Measurements from ENCODE around the gene NPFFR2.
"Not testable (repeated sequence)": the region's sequence is repeated elsewhere in the genome, so short reads cannot be mapped to it uniquely, and the experiment has no call there.

Gene NPFFR2

DNA sequence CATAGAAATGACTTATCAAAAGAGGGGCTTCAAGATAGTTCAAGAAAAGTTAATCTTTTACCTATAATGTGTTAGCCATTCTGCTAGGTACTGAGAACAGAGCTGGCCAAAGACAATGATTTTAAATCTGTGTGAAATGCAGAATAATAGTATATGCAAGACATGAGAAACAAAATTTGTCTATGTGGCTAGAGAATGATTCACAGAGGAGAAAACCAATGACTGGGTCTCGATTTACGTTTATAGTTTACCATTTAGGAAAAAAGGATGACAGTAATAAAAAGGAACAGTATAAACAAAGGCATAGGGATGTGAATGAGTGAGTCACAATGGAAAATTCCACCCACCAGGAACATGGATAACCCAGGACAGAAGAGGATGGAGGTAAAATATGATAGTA lies 31.9 kb downstream of the NPFFR2 start:
- no peaks in the 10 kb centered on the region for H4K20me1 ChIP-seq
- no peak for TF ChIP-seq Cebpa-rat (IDR thresholded peaks at IDR 0.05)
- no peaks in the 10 kb centered on the region for H3K9me3 ChIP-seq
- no peaks in the 10 kb centered on the region for H3K36me3 ChIP-seq
- H3K9ac ChIP-seq, result no peak overlapping the region
- no peak overlapping the region for H3K27ac ChIP-seq
- no peaks in the 10 kb centered on the region for H3K4me1 ChIP-seq
- H3K27me3 ChIP-seq, result no peaks in the 10 kb centered on the region
- no peak overlapping the region for H3K4me3 ChIP-seq
- no peak overlapping the region for H3K4me2 ChIP-seq

DNA sequence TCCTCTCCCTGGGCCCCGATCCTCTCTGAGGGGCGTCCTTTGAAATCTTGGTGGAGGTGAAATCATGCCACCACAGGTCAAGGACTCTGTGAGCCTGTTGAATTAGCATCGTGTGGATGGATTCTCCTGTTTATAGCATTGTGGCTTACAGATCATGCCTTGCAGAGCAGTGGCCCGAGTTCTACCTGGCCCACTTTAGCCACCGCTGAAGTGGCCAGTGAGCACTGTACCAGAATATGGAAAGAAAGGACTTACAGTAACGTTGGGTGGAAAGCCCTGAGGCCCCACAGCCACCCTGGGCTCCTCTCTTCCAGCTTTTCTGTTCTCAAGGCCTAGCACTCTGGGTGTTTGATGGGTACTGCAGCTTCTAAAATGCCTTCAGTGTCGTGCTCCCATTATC lies 35.3 kb downstream of the NPFFR2 start:
- Histone ChIP-seq H3K4me3 (no peak overlapping the region), H3K4me1 (no peaks in the 10 kb centered on the region), H3K36me3 (no peaks in the 10 kb centered on the region), H4K20me1 (no peaks in the 10 kb centered on the region), H3K9me3 (no peaks in the 10 kb centered on the region), H3K4me2 (no peak overlapping the region), H3K27me3 (no peaks in the 10 kb centered on the region), H3K27ac (no peak overlapping the region), H3K9ac (no peak overlapping the region)
- TF ChIP-seq Cebpa-rat (IDR thresholded peaks at IDR 0.05), result no peak

- Histone ChIP-seq H3K9me3 (no peaks in the 10 kb centered on the region), H3K4me1 (no peaks in the 10 kb centered on the region), H3K27me3 (no peaks in the 10 kb centered on the region), H3K4me3 (no peak overlapping the region), H3K36me3 (no peaks in the 10 kb centered on the region), H3K4me2 (no peak overlapping the region), H3K9ac (no peak overlapping the region), H3K27ac (no peak overlapping the region), H4K20me1 (no peaks in the 10 kb centered on the region)
- no peak for TF ChIP-seq Cebpa-rat (IDR thresholded peaks at IDR 0.05)
These were observed 42.0 kb downstream of the NPFFR2 start for GRCh38 chr4:72073816-72074215.

DNA sequence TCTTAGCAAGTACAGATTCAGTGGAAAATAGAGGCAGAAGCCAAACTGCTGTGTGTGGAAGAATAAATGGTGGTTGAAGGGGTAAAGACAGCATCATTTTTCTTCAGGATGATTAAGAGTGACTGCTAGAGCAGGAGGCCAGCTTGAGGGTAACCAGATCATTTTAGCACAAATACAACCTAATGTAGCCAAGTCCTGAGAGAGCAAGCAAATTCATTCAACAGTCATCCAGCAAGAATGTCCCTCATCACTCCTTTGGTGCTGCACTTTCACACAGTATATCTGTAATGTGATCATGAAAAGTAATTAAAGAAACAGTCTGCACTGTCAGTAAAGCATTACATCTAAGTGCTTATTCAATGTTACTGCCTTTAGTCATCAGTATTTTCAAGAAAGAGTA lies 44.8 kb downstream of the NPFFR2 start:
- H3K4me2 ChIP-seq, result no peak overlapping the region
- TF ChIP-seq Cebpa-rat (IDR thresholded peaks at IDR 0.05), result no peak
- H3K4me3 ChIP-seq, result no peak overlapping the region
- H3K27me3 ChIP-seq, result no peaks in the 10 kb centered on the region
- H3K36me3 ChIP-seq, result no peaks in the 10 kb centered on the region
- no peak overlapping the region for H3K27ac ChIP-seq
- H3K9me3 ChIP-seq, result no peaks in the 10 kb centered on the region
- no peak overlapping the region for H3K9ac ChIP-seq
- no peaks in the 10 kb centered on the region for H4K20me1 ChIP-seq
- no peaks in the 10 kb centered on the region for H3K4me1 ChIP-seq

DNA sequence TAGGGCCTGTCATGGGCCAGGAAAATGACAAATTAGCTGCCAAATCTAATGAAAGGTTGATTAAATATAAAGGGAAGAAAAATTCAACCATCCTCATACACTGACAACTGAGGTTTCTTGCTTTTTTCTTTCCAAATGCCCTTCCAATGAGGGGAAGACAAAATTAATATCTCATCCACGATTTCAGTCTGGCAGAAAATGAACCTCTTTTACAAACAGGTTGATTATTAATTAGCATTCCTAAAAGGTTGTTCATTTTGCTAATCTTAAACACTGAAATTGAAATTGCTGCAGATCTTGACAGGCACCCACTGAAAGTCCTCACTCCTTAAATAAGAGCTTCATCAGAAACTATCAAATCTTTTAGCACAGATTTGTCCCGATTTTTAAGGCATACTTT lies 45.5 kb downstream of the NPFFR2 start:
- H3K9me3 ChIP-seq, result no peaks in the 10 kb centered on the region
- no peak overlapping the region for H3K9ac ChIP-seq
- no peak overlapping the region for H3K27ac ChIP-seq
- no peaks in the 10 kb centered on the region for H3K4me1 ChIP-seq
- H4K20me1 ChIP-seq, result no peaks in the 10 kb centered on the region
- TF ChIP-seq Cebpa-rat (IDR thresholded peaks at IDR 0.05), result no peak
- no peaks in the 10 kb centered on the region for H3K36me3 ChIP-seq
- H3K4me2 ChIP-seq, result no peak overlapping the region
- H3K27me3 ChIP-seq, result no peaks in the 10 kb centered on the region
- H3K4me3 ChIP-seq, result no peak overlapping the region

DNA sequence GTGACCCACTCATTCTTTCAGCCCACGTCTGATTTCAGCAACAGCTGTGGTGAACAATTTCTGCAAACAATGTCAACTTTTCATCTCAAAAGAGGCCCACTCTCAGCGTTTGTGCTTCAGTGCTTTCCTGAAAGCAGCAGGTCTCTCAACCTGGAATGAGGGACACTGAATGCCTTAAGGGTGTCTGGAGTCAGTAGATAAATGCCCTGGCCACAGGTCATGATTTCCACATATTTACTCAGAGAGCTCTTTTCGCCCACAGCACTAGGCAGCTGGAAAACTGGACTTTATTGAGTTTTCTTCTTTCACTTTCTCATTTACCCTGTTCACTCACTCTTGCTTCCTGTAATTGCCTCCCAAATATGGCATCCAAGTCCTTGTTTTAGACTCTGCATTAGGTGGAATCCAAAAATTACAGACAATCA lies 52.8 kb downstream of the NPFFR2 start:
- Histone ChIP-seq H3K27ac (no peak overlapping the region), H3K36me3 (no peaks in the 10 kb centered on the region), H4K20me1 (no peaks in the 10 kb centered on the region), H3K4me2 (no peak overlapping the region), H3K27me3 (no peaks in the 10 kb centered on the region), H3K4me1 (no peaks in the 10 kb centered on the region), H3K9me3 (no peaks in the 10 kb centered on the region), H3K4me3 (no peak overlapping the region), H3K9ac (no peak overlapping the region)
- TF ChIP-seq Cebpa-rat (IDR thresholded peaks at IDR 0.05), result no peak

DNA sequence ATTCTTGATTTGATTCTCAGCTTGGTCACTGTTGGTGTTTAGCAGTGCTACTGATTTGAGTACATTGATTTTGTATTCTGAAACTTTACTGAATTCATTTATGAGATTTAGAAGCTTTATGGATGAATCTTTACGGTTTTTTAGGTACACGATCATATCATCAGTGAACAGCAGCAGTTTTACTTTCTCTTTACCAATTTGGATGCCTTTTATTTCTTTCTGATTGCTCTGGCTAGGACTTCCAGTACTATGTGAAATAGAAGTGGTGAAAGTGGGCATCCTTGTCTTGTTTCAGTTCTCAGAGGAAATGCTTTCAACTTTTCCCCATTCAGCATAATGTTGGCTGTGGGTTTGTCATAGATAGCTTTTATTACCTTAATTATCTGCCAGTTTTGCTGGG lies 58.8 kb downstream of the NPFFR2 start:
- H3K36me3 ChIP-seq, H3K9ac ChIP-seq, H3K4me3 ChIP-seq, H3K4me1 ChIP-seq, H3K9me3 ChIP-seq, H3K27ac ChIP-seq, H4K20me1 ChIP-seq, H3K27me3 ChIP-seq, H3K4me2 ChIP-seq: not testable (repeated sequence)

DNA sequence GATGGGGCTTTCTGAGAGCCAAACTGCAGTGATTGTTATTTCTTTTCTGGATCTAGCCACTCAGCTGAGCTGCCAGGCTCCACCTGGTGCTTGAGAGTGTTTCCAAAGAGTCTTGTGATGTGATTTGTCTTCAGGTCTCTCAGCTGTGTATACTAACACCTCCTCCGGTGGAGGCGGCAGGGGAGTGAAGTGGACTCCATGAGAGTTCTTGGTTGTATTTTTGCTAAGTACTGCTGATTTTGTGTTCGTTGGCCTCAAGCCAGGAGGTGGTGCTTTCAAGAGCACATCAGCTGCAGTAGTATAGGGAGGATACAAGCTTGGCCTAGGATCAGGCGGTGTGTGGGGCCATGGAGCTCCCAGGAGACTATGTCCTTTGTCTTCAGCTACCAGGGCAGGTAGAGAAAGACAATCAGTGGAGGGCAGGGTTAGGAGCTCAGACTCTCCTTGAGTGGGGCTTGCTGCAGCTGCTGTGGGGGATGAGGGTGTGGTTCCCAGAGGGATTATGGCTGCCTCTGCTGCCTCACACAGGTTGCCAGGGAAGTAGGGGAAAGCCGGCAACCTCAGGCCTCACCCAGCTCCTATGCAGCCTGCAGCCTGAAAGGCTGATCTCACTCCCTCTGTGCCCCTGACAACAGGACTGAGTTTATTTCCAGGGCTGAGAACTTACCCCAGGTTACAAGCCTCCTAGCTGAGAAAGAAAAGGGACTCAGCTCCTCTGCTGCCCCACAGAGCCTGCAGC lies 62.4 kb downstream of the NPFFR2 start:
- no peak overlapping the region for H3K27ac ChIP-seq
- no peak overlapping the region for H3K4me2 ChIP-seq
- no peak for TF ChIP-seq Cebpa-rat (IDR thresholded peaks at IDR 0.05)
- no peaks in the 10 kb centered on the region for H3K9me3 ChIP-seq
- no peaks in the 10 kb centered on the region for H3K4me1 ChIP-seq
- H4K20me1 ChIP-seq, result no peaks in the 10 kb centered on the region
- H3K4me3 ChIP-seq, result no peak overlapping the region
- no peaks in the 10 kb centered on the region for H3K36me3 ChIP-seq
- H3K27me3 ChIP-seq, result no peaks in the 10 kb centered on the region
- H3K9ac ChIP-seq, result no peak overlapping the region

- Histone ChIP-seq H4K20me1 (no peaks in the 10 kb centered on the region), H3K27ac (no peak overlapping the region), H3K27me3 (no peaks in the 10 kb centered on the region), H3K36me3 (no peaks in the 10 kb centered on the region), H3K9ac (no peak overlapping the region), H3K4me2 (no peak overlapping the region), H3K9me3 (no peaks in the 10 kb centered on the region), H3K4me1 (no peaks in the 10 kb centered on the region), H3K4me3 (no peak overlapping the region)
- TF ChIP-seq Cebpa-rat (IDR thresholded peaks at IDR 0.05), result no peak
These were observed 75.7 kb downstream of the NPFFR2 start for GRCh38 chr4:72107456-72107855.

DNA sequence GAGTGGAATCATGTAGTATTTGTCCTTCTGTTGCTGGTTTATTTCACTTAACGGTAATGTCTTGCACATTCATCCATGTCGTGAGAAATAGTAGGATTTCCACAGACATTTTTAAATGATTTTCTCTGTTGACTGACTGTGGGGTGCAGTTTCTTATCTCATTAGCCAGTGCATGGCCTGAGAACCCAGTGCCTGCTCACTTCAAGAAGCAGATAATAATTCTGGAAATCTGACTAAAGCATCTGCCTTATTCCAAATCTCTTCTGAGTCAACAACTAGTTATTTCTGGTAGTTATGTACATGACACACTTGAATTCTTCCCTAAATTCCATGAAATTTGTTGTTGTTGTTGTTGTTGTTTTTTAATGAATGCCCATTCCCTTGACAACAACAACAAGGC lies 77.6 kb downstream of the NPFFR2 start:
- H3K4me2 ChIP-seq, result no peak overlapping the region
- H3K27ac ChIP-seq, result no peak overlapping the region
- no peaks in the 10 kb centered on the region for H3K36me3 ChIP-seq
- H4K20me1 ChIP-seq, result no peaks in the 10 kb centered on the region
- no peak overlapping the region for H3K4me3 ChIP-seq
- H3K9me3 ChIP-seq, result no peaks in the 10 kb centered on the region
- H3K4me1 ChIP-seq, result no peaks in the 10 kb centered on the region
- H3K9ac ChIP-seq, result no peak overlapping the region
- no peaks in the 10 kb centered on the region for H3K27me3 ChIP-seq
- TF ChIP-seq Cebpa-rat (IDR thresholded peaks at IDR 0.05), result no peak

DNA sequence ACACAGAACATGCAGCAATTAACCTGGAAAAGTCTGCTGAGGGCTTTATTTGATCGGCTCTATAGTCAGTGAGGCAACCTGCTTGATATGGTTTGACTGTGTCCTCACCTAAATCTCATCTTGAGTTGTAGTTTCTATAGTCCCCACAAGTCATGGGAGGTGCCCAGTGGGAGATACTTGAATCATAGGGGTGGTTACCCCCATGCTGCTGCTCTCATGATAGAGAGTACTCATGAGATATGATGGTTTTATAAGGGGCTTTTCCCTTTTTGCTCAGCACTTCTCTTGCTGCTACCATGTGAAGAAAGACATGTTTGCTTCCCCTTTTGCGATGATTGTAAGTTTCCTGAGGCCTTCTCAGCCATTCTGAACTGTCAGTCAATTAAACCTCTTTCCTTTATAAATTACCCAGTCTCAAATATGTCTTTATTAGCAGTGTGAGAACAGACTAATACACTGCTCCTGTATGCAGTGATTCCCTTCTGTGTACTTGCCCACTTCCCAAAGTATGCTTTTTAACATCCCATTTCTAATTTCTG lies 78.2 kb downstream of the NPFFR2 start:
- no peaks in the 10 kb centered on the region for H3K27me3 ChIP-seq
- H3K4me2 ChIP-seq, result no peak overlapping the region
- H4K20me1 ChIP-seq, result no peaks in the 10 kb centered on the region
- H3K36me3 ChIP-seq, result no peaks in the 10 kb centered on the region
- H3K4me3 ChIP-seq, result no peak overlapping the region
- H3K4me1 ChIP-seq, result no peaks in the 10 kb centered on the region
- no peaks in the 10 kb centered on the region for H3K9me3 ChIP-seq
- H3K9ac ChIP-seq, result no peak overlapping the region
- no peak for TF ChIP-seq Cebpa-rat (IDR thresholded peaks at IDR 0.05)
- H3K27ac ChIP-seq, result no peak overlapping the region
